Esophagus squamous epithelium (tissue), 5 donors: ENCODE data around the gene KRTAP2-4. TPM values are rescaled to one million over a fixed set of nuclear protein-coding genes. Genes with fewer than 3 reads are reported as not detected.
"Not testable (repeated sequence)": the region's sequence is repeated elsewhere in the genome, so short reads cannot be mapped to it uniquely, and the experiment has no call there.

Experiments
- DNase-seq: peaks from one replicate; lab custom pipeline; 2025; lab: John Stamatoyannopoulos, UW
- H3K27ac ChIP-seq, 4 donors: fragments of 200-600 bp; sonication (generic); one replicate each; pipeline ENCODE4 v1.5.1; 2016 to 2019; ENCODE audit warnings: mild to moderate bottlenecking in 1 of 4
- H3K27me3 ChIP-seq, 4 donors: fragments of 200-600 bp; sonication (generic); 1 replicate in 3 of 4; 2 replicates in 1 of 4; pipeline versions ENCODE4 v1.5.1 to v1.6.0; 2017 to 2021; ENCODE audit warnings: antibody characterized with exemption in 1 of 4
- H3K36me3 ChIP-seq, 3 donors: fragments of 200-600 bp; sonication (generic); one replicate each; pipeline ENCODE4 v1.5.1; 2016 to 2019
- H3K4me1 ChIP-seq, 3 donors: fragments of 200-600 bp; sonication (generic); one replicate each; pipeline ENCODE4 v1.5.1; 2017 to 2019
- H3K4me3 ChIP-seq, 4 donors: fragments of 200-600 bp; sonication (generic); 1 replicate in 3 of 4; 2 replicates in 1 of 4; pipeline ENCODE4 v1.5.1; 2016 to 2019; ENCODE audit warnings: mild to moderate bottlenecking in 2 of 4, moderate library complexity in 1 of 4
- H3K9me3 ChIP-seq, 3 donors: fragments of 200-600 bp; sonication (generic); one replicate each; pipeline ENCODE4 v1.5.1; 2016 to 2019
- CTCF ChIP-seq, 6 experiments: fragments of 450-650 bp in 4 of 6; fragments of 200-600 bp in 2 of 6; sonication (generic) in 2 of 6; IDR thresholded peaks; one replicate each; pipeline ENCODE4 v1.5.1; 2016 to 2019; ENCODE audit warnings: antibody characterized with exemption in 6 of 6, mild to moderate bottlenecking in 4 of 6, moderate library complexity in 4 of 6
- POLR2A ChIP-seq, 4 donors: fragments of 450-650 bp; IDR thresholded peaks; one replicate each; pipeline ENCODE4 v1.6.1; 2017; ENCODE audit warnings: antibody characterized with exemption in 4 of 4, mild to moderate bottlenecking in 4 of 4, moderate library complexity in 3 of 4
- WGBS, 2 donors: methylation state at CpG; one replicate each; pipeline ENCODE4 v1.1.5; 2018; 5-methylcytosine and 5-hydroxymethylcytosine counted together
- intact Hi-C: fragments of 100-400 bp; cut with DNase I; formaldehyde crosslinking; loops from one replicate; pipeline ENCODE4 v1.15.0; 2022
- total RNA-seq, 4 donors: library from RNA; depleted of rRNA; stranded (reverse); fragments of >200 nt; gene quantifications; one replicate each; pipeline ENCODE4 v1.1.0, GENCODE V29; 2016
- donor health status: DM: yes; HTN: yes; CAD: no.

The KRTAP2-4 gene
- total RNA-seq, 4 donors from 2014 or later = not detected

- no peaks in the 10 kb centered on the region for H3K27me3 ChIP-seq
- no peaks in the 10 kb centered on the region for H3K9me3 ChIP-seq
- no peak for DNase-seq
- WGBS, 2 donors = 65 to 66% methylated on average over 2 of the region's 2 CpGs
- no peak for TF ChIP-seq CTCF (IDR thresholded peaks at IDR 0.05)
- TF ChIP-seq POLR2A (IDR thresholded peaks at IDR 0.05) = no peak
- no peak overlapping the region for H3K4me3 ChIP-seq
- H3K27ac ChIP-seq = no peak overlapping the region
- no peaks in the 10 kb centered on the region for H3K36me3 ChIP-seq
- peaks cover 0 to 22% (median 3%) of the 10 kb centered on the region in 3 donors for H3K4me1 ChIP-seq
- intact Hi-C loops = no loop called here
Observed at GRCh38 chr17:41037853-41038350, 27.8 kb downstream of the KRTAP2-4 start.

- 90 to 91% methylated on average over 3 to 7 of the region's 10 CpGs for WGBS, 2 donors
- H3K36me3 ChIP-seq, H3K27ac ChIP-seq, H3K4me3 ChIP-seq, H3K9me3 ChIP-seq, DNase-seq, H3K27me3 ChIP-seq, intact Hi-C loops: not testable (repeated sequence)
- peaks cover 0 to 16% (median 3%) of the 10 kb centered on the region in 3 donors for H3K4me1 ChIP-seq
Observed at GRCh38 chr17:41034346-41034935, 31.2 kb downstream of the KRTAP2-4 start, which contains the start of gene KRTAP1-3. TSS of gene KRTAP1-3 (minus strand) at chr17:41034874. CDS start at chr17:41034821, 53 bp downstream.

- intact Hi-C loops = no loop called here
- 81 to 94% methylated on average over 2 to 9 of the region's 12 CpGs for WGBS, 2 donors
Observed at GRCh38 chr17:41029633-41030245, 35.9 kb downstream of the KRTAP2-4 start, which contains the start of gene KRTAP1-4. TSS of gene KRTAP1-4 (minus strand) at chr17:41030195. CDS start at chr17:41030078, 117 bp downstream.

GRCh38 chr17:41026715-41027471, 38.8 kb downstream of the KRTAP2-4 start, which contains the start of gene KRTAP1-5:
TSS of gene KRTAP1-5 (minus strand) at chr17:41027208. CDS start at chr17:41027155, 53 bp downstream.
- H3K27me3 ChIP-seq = peaks cover 0 to 32% (median 0%) of the 10 kb centered on the region in 4 donors
- WGBS, 2 donors = 28 to 44% methylated on average over 2 to 7 of the region's 9 CpGs
- no peaks in the 10 kb centered on the region for H3K36me3 ChIP-seq
- TF ChIP-seq CTCF (IDR thresholded peaks at IDR 0.05) (no peak), POLR2A (IDR thresholded peaks at IDR 0.05) (no peak)
- DNase-seq = no peak
- H3K4me1 ChIP-seq = peaks cover 0 to 14% (median 0%) of the 10 kb centered on the region in 3 donors
- no peaks in the 10 kb centered on the region for H3K9me3 ChIP-seq
- no peak within 1 kb of the TSS for H3K4me3 ChIP-seq
- no peak within 1 kb of the TSS for H3K27ac ChIP-seq
- intact Hi-C loops = no loop called here

More at GRCh38 chr17:41029633-41030245, 35.9 kb downstream of the KRTAP2-4 start, which contains the start of gene KRTAP1-4:
- no peak within 1 kb of the TSS for H3K4me3 ChIP-seq
- no peaks in the 10 kb centered on the region for H3K9me3 ChIP-seq
- H3K27ac ChIP-seq = no peak within 1 kb of the TSS
- no peak for TF ChIP-seq CTCF (IDR thresholded peaks at IDR 0.05)
- no peak for TF ChIP-seq POLR2A (IDR thresholded peaks at IDR 0.05)
- no peaks in the 10 kb centered on the region for H3K36me3 ChIP-seq
- no peak for DNase-seq
- H3K27me3 ChIP-seq = peaks cover 0 to 32% (median 0%) of the 10 kb centered on the region in 4 donors
- peaks cover 0 to 21% (median 2%) of the 10 kb centered on the region in 3 donors for H3K4me1 ChIP-seq

- H3K9me3 ChIP-seq = no peaks in the 10 kb centered on the region
- peaks cover 0 to 9% (median 0%) of the 10 kb centered on the region in 3 donors for H3K4me1 ChIP-seq
- no peaks in the 10 kb centered on the region for H3K36me3 ChIP-seq
- H3K27ac ChIP-seq = no peak overlapping the region
- no peak overlapping the region for H3K4me3 ChIP-seq
- no peak for TF ChIP-seq CTCF (IDR thresholded peaks at IDR 0.05)
- no peak for TF ChIP-seq POLR2A (IDR thresholded peaks at IDR 0.05)
- peaks cover 0 to 25% (median 0%) of the 10 kb centered on the region in 4 donors for H3K27me3 ChIP-seq
- intact Hi-C loops = no loop called here
- DNase-seq = no peak
- WGBS, 2 donors = 83 to 93% methylated on average over 3 of the region's 3 CpGs
Observed at GRCh38 chr17:41024697-41025096, 41.0 kb downstream of the KRTAP2-4 start.
